ENCODE results near the gene ZNF740.

The ZNF740 gene

GRCh38 chr12:53230108-53230845 lies 49.8 kb downstream of the ZNF740 start:
- DNase-seq, result no peak

- DNase-seq, result no peak
Measured at GRCh38 chr12:53231671-53231920, 51.1 kb downstream of the ZNF740 start.

GRCh38 chr12:53231921-53232645 lies 51.6 kb downstream of the ZNF740 start, which contains the start of gene RARG:
Gene RARG, minus strand, starts transcription at chr12:53232209. Its CDS starts 4,664 bp downstream, at chr12:53227545.
- DNase-seq, result no peak

GRCh38 chr12:53232646-53233461 lies 52.3 kb downstream of the ZNF740 start:
- DNase-seq, result peak; percentile 46

GRCh38 chr12:53233671-53234121 lies 53.2 kb downstream of the ZNF740 start:
- no peak for DNase-seq

- no peak for DNase-seq
Measured at GRCh38 chr12:53234271-53234914, 53.9 kb downstream of the ZNF740 start.

GRCh38 chr12:53235164-53235563 lies 54.6 kb downstream of the ZNF740 start:
- DNase-seq, result no peak

- no peak for DNase-seq
Measured at GRCh38 chr12:53235742-53236442, 55.4 kb downstream of the ZNF740 start.

GRCh38 chr12:53236443-53237111 lies 56.1 kb downstream of the ZNF740 start:
- no peak for DNase-seq

- no peak for DNase-seq
Measured at GRCh38 chr12:53239643-53240258, 59.2 kb downstream of the ZNF740 start.

GRCh38 chr12:53241623-53242412 lies 61.3 kb downstream of the ZNF740 start:
- DNase-seq, result no peak

- DNase-seq, result no peak
Measured at GRCh38 chr12:53244337-53244736, 63.8 kb downstream of the ZNF740 start.

Measured in suppressor macrophage treated with lipopolysaccharide for 4 hours (primary cell).